Heart right ventricle (tissue), 16 donors: ENCODE data around the gene VGLL4. TPM values are rescaled to one million over a fixed set of nuclear protein-coding genes. Genes with fewer than 3 reads are reported as not detected.
A peak's percentile ranks its signal among the peaks of the same experiment; 100 is the strongest.

Experiments
- ATAC-seq, 8 donors: fragments of 200-7000 bp; cut with Tn5 transposase; one replicate each; pipeline ENCODE4 v1.9.1; 2020; ENCODE audit warnings: mild to moderate bottlenecking in 8 of 8, moderate library complexity in 8 of 8, moderate number of reproducible peaks in 1 of 8
- DNase-seq, 2 donors: peaks; one replicate each; pipeline ENCODE4 v3.0.0-alpha.2; 2020
- H3K27ac ChIP-seq, 10 donors: fragments of 200-600 bp; sonication (generic) in 2 of 10; one replicate each; pipeline versions ENCODE4 v1.5.0 to v1.8.0; 2020 to 2022; ENCODE audit warnings: mild to moderate bottlenecking in 3 of 10
- H3K27me3 ChIP-seq, 7 donors: fragments of 200-600 bp; one replicate each; pipeline ENCODE4 v1.8.0; 2021 to 2022; ENCODE audit warnings: mild to moderate bottlenecking in 2 of 7
- H3K36me3 ChIP-seq, 9 donors: fragments of 200-600 bp; sonication (generic) in 1 of 9; one replicate each; pipeline versions ENCODE4 v1.5.0 to v1.8.0; 2020 to 2022; ENCODE audit warnings: mild to moderate bottlenecking in 2 of 9
- H3K4me1 ChIP-seq, 9 donors: fragments of 200-600 bp; sonication (generic) in 1 of 9; one replicate each; pipeline versions ENCODE4 v1.5.0 to v1.8.0; 2020 to 2022; ENCODE audit warnings: mild to moderate bottlenecking in 4 of 9
- H3K4me3 ChIP-seq, 10 donors: fragments of 200-600 bp; sonication (generic) in 2 of 10; one replicate each; pipeline versions ENCODE4 v1.5.0 to v1.8.0; 2020 to 2022; ENCODE audit warnings: mild to moderate bottlenecking in 7 of 10, moderate library complexity in 2 of 10
- H3K9me3 ChIP-seq, 11 donors: fragments of 200-600 bp in 10 of 11; sonication (generic) in 2 of 11; one replicate each; pipeline versions ENCODE4 v1.5.0 to v1.8.0; 2013 to 2022; ENCODE audit warnings: mild to moderate bottlenecking in 2 of 11, control low read depth in 1 of 11, moderate library complexity in 1 of 11
- WGBS, 2 donors: extraction: QIAGEN DNeasy Blood & Tissue Kit; methylation state at CpG; one replicate each; pipeline ENCODE4 v1.1.7; 2013; ENCODE audit warnings: inconsistent platforms in 1 of 2; 5-methylcytosine and 5-hydroxymethylcytosine counted together
- intact Hi-C, 10 donors: fragments of 100-400 bp; cut with DNase I; formaldehyde crosslinking; loops; one replicate each; pipeline versions ENCODE4 v1.11.1 to v1.14.2; 2022
- polyA plus RNA-seq, 2 donors: library from polyadenylated mRNA; stranded (reverse); fragments of 200-250 nt; gene quantifications; one replicate each; pipeline ENCODE4 v1.2.3, GENCODE V29; 2013
- total RNA-seq, 10 donors: library from RNA; stranded (reverse); fragmentation: NEBNext Ultra II Directional in 3 of 10; extraction: Animal tissue kit (Norgen Biotek cat#: 25700) in 3 of 10; gene quantifications; one replicate each; pipeline versions ENCODE4 v1.2.1 to v1.2.4, GENCODE V29; 2021 to 2023
- TF ChIP-seq, protein P1 (sequence below), 9 donors: fragments of 200-600 bp; sonication (generic) in 2 of 9; IDR thresholded peaks; one replicate each; pipeline versions ENCODE4 v1.5.0 to v1.8.0; 2021 to 2022; ENCODE audit warnings: antibody characterized with exemption in 9 of 9, mild to moderate bottlenecking in 5 of 9, moderate library complexity in 1 of 9
- donor health status: Arrhythmogenic right ventricular cardiomyopathy.
- donor health status: ischemic (EF 13 %, LVEDD 7.1; RV severe dilation, severe dysfunction).
- donor health status: healthy with polysubstance abuse.
- donor health status: DM: no; HTN: yes; CAD: no.
- donor health status: DM: no; HTN: no; CAD: no.
- donor health status: ischemic (EF 25% LVEDD 6.9; RV normal size, moderate dysfunction).
- donor health status: ischemic (EF 25% LVEDD 5.7; RV mildly dilated, moderate dysfunction).
- donor health status: healthy.
- donor health status: DM: yes; HTN: yes; CAD: no.
- donor health status: Ischemic cardiomyopathy.
- donor health status: ischemic (EF 35%, LVEDD 5.7; RV mildly dilated, moderate dysfunction).
- donor health status: nonischemic (EF 11% LVEDD 7.7; RV severe dilation, severe dysfunction).
- donor health status: DM: yes; HTN: yes; CAD: no.
- donor health status: PGD.
- donor health status: ischemic (EF 29% LVEDD 5.4; RV normal size, mild dysfunction).
- donor health status: nonischemic (EF 23%, LVEDD 6.1; RV moderate dilation, normal function).

The VGLL4 gene
- total and polyA plus RNA-seq, 12 donors: 14.5 to 46.1 (median 29.6) TPM

DNA sequence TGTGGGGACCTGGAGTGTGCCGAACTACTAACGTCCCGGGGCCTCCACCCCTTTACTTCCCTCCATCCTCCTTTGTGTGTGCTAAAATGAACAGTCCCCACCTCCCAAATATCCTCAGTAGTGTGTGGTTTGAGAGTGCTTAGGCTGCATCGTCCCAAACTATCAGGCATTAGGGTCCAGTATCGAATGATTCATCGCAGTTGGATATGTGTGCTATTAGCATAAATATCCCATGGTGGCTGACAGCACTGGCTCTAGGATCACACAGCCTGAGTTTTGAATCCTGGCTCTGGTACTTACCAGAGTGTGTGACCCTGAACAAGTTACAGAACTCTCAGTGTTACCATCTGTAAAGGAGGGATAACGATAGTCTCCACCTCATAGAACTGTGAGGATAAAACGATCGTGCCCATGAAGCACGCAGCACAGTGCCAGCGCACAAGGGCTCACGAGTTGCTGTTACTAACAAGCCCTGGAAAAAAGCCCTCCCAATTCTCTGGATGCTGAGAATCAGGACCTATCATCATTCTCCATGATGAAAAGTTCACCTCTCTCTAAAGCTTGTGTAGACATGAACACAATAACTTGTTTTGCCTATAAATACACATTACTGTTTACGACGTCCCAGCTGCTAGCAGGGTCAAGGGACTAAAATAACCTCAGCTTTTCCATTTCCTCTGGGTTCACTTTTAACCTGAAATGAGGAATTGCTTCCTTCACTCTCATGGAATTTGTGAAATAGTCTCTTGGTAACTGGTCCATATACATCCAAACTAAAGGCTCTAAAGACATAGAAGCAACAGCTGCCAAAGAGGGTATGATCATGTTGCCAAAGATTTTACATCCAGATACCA lies 51.0 kb downstream of the VGLL4 start:
- Histone ChIP-seq H3K36me3 (peaks cover 0 to 13% (median 0%) of the 10 kb centered on the region in 9 donors), H3K4me3 (no peak overlapping the region), H3K27me3 (no peaks in the 10 kb centered on the region), H3K4me1 (peaks cover 34 to 86% (median 74%) of the 10 kb centered on the region in 9 donors), H3K9me3 (no peaks in the 10 kb centered on the region), H3K27ac (peak overlapping the region; percentile 64 to 86 (median 79))
- intact Hi-C loops: loop anchor here in 1 of 10 donors (5.0 kb wide), 1 partner anchor 50 kb away; the partner anchor contains the start of gene VGLL4
- WGBS, 2 donors: 30 to 36% methylated on average over 14 of the region's 14 CpGs
- DNase-seq: no peak
- TF ChIP-seq, protein P1, sequence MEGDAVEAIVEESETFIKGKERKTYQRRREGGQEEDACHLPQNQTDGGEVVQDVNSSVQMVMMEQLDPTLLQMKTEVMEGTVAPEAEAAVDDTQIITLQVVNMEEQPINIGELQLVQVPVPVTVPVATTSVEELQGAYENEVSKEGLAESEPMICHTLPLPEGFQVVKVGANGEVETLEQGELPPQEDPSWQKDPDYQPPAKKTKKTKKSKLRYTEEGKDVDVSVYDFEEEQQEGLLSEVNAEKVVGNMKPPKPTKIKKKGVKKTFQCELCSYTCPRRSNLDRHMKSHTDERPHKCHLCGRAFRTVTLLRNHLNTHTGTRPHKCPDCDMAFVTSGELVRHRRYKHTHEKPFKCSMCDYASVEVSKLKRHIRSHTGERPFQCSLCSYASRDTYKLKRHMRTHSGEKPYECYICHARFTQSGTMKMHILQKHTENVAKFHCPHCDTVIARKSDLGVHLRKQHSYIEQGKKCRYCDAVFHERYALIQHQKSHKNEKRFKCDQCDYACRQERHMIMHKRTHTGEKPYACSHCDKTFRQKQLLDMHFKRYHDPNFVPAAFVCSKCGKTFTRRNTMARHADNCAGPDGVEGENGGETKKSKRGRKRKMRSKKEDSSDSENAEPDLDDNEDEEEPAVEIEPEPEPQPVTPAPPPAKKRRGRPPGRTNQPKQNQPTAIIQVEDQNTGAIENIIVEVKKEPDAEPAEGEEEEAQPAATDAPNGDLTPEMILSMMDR (IDR thresholded peaks at IDR 0.05): no peak
- ATAC-seq: peak in 6 of 8 donors; percentile 14 to 33 (median 22)

DNA sequence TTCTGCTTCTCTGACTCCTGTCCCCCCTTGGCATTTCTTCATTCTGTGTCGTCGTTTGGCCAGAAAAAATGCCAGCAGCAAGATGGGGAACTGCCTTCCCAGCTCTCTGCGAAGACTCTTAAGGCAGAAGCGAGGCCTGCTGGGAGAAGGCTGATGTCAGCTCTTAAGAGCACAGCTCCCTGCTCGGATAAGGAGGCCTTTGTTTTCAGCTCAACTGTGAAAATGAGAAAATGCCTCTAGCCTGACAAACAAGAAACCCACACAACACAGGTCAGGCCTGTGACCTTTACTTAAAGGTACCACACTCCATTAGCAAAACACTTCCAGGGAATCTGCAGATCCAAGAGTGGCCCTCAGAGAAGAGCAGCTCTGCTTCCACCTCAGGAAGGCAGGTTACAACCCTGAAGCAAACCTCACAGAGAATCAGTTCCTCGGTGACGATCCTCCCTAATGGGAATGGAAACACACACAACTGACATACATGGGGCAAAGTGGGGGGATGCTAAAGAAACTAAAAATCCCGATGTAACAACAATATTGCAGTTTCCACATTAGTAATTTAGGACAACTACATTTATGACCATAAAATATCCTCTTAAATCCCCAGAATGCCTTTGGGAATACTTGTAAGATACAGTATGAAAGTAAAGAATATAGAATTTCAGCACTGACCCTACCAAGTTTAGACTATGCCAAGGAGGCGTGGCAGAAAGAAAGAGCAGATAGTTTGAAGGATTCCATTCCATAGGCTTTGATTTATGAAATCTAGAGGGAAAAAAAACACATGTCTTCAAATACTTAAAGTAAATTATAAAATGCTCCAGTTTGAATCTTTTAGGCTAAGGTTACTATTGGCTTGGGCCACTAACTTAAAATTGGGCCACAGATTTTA lies 52.1 kb downstream of the VGLL4 start:
- H3K9me3 ChIP-seq: no peaks in the 10 kb centered on the region
- peaks cover 0 to 14% (median 0%) of the 10 kb centered on the region in 9 donors for H3K36me3 ChIP-seq
- peak overlapping the region in 2 of 10 donors; percentile 8 to 22 for H3K4me3 ChIP-seq
- DNase-seq (peak; percentile 52 to 65), ATAC-seq (peak; percentile 75 to 89 (median 78))
- TF ChIP-seq, protein P1 (IDR thresholded peaks at IDR 0.05): no peak
- H3K27ac ChIP-seq: peak overlapping the region; percentile 64 to 86 (median 79)
- 16 to 19% methylated on average over 9 of the region's 9 CpGs for WGBS, 2 donors
- no peaks in the 10 kb centered on the region for H3K27me3 ChIP-seq
- peaks cover 34 to 88% (median 79%) of the 10 kb centered on the region in 9 donors for H3K4me1 ChIP-seq
- intact Hi-C loops: loop anchor here in 2 of 10 donors (2.0 to 5.0 kb wide), 2 partner anchors 51 kb away; partner anchors contain the start of gene VGLL4 (in 2 of the 2)

- TF ChIP-seq, protein P1 (IDR thresholded peaks at IDR 0.05): no peak
- DNase-seq: no peak
- peak overlapping the region in 2 of 10 donors; percentile 8 to 22 for H3K4me3 ChIP-seq
- intact Hi-C loops: loop anchor here in 2 of 10 donors (2.0 to 5.0 kb wide), 2 partner anchors 51 to 52 kb away; partner anchors contain the start of gene VGLL4 (in 2 of the 2)
- 20 to 26% methylated on average over 7 of the region's 7 CpGs for WGBS, 2 donors
- ATAC-seq: peak in 1 of 8 donors; percentile 2
- H3K4me1 ChIP-seq: peaks cover 34 to 85% (median 74%) of the 10 kb centered on the region in 9 donors
- no peaks in the 10 kb centered on the region for H3K27me3 ChIP-seq
- H3K36me3 ChIP-seq: peaks cover 0 to 15% (median 0%) of the 10 kb centered on the region in 9 donors
- H3K27ac ChIP-seq: peak overlapping the region; percentile 64 to 86 (median 79)
- no peaks in the 10 kb centered on the region for H3K9me3 ChIP-seq
These were observed 52.7 kb downstream of the VGLL4 start for GRCh38 chr3:11591002-11591355.

GRCh38 chr3:11589706-11590105 lies 54.0 kb downstream of the VGLL4 start:
- intact Hi-C loops: loop anchor here in 3 of 10 donors (2.0 to 10.0 kb wide), 3 partner anchors 45 to 53 kb away; partner anchors contain the start of gene VGLL4 (in 2 of the 3)
- ATAC-seq (no peak), DNase-seq (no peak)
- Histone ChIP-seq H3K9me3 (no peaks in the 10 kb centered on the region), H3K27ac (peak overlapping the region in 8 of 10 donors; percentile 1 to 84 (median 24)), H3K4me3 (no peak overlapping the region), H3K36me3 (peaks cover 0 to 15% (median 0%) of the 10 kb centered on the region in 9 donors), H3K4me1 (peaks cover 34 to 95% (median 72%) of the 10 kb centered on the region in 9 donors), H3K27me3 (no peaks in the 10 kb centered on the region)
- WGBS, 2 donors: 79 to 84% methylated on average over 11 of the region's 11 CpGs
- TF ChIP-seq, protein P1 (IDR thresholded peaks at IDR 0.05): no peak
